Mesendoderm (in vitro differentiated cells): ENCODE results near the gene RARRES1. TPM values are rescaled to one million over a fixed set of nuclear protein-coding genes. Genes with fewer than 3 reads are reported as not detected.

Experiments used
- DNase-seq: peaks from one replicate; pipeline ENCODE4 v3.0.0; 2013
- H2AK5ac ChIP-seq: 2 replicates; pipeline ENCODE4 v1.6.1; 2013; ENCODE audit warnings: low read length, inconsistent platforms
- H2BK120ac ChIP-seq: 2 replicates; pipeline ENCODE4 v1.6.1; 2013; ENCODE audit warnings: low read depth, mild to moderate bottlenecking, low read length, moderate library complexity, mixed read lengths
- H2BK15ac ChIP-seq: replicated peaks from 2 replicates; pipeline ENCODE4 v1.6.1; 2013; ENCODE audit warnings: low read depth, mild to moderate bottlenecking, moderate library complexity
- H2BK5ac ChIP-seq: 2 replicates; pipeline ENCODE4 v1.6.1; 2013; ENCODE audit warnings: low read length, inconsistent platforms
- H3K18ac ChIP-seq: 2 replicates; pipeline ENCODE4 v1.6.1; 2013; ENCODE audit warnings: mild to moderate bottlenecking, low read length, mixed read lengths
- H3K23ac ChIP-seq: one replicate; pipeline ENCODE4 v1.6.1; 2013; ENCODE audit warnings: low read length
- H3K27ac ChIP-seq: 2 replicates; pipeline ENCODE4 v1.5.1; 2013; ENCODE audit warnings: low read depth, mild to moderate bottlenecking, inconsistent platforms, low read length, moderate library complexity
- H3K27me3 ChIP-seq: 2 replicates; pipeline ENCODE4 v1.6.1; 2013; ENCODE audit warnings: low read length, control low read depth, mild to moderate bottlenecking, inconsistent platforms; ENCODE audit not compliant: insufficient read depth, poor library complexity
- H3K36me3 ChIP-seq: 2 replicates; pipeline ENCODE4 v1.6.1; 2013; ENCODE audit warnings: low read length, inconsistent platforms; ENCODE audit not compliant: control insufficient read depth, insufficient read depth
- H3K4ac ChIP-seq: one replicate; pipeline ENCODE4 v1.6.1; 2013; ENCODE audit warnings: low read depth, mild to moderate bottlenecking, low read length, moderate library complexity
- H3K4me1 ChIP-seq: 2 replicates; pipeline ENCODE4 v1.6.1; 2013; ENCODE audit warnings: low read depth, low read length, inconsistent platforms; ENCODE audit not compliant: control insufficient read depth
- H3K4me2 ChIP-seq: 2 replicates; pipeline ENCODE4 v1.6.1; 2013; ENCODE audit warnings: low read length
- H3K4me3 ChIP-seq: 2 replicates; pipeline ENCODE4 v1.5.1; 2013; ENCODE audit warnings: mild to moderate bottlenecking, low read length
- H3K56ac ChIP-seq: one replicate; pipeline ENCODE4 v1.6.1; 2013; ENCODE audit warnings: low read length
- H3K79me1 ChIP-seq: 2 replicates; pipeline ENCODE4 v1.6.1; 2013; ENCODE audit warnings: low read length, inconsistent platforms
- H3K79me2 ChIP-seq: 2 replicates; pipeline ENCODE4 v1.6.1; 2013; ENCODE audit warnings: mild to moderate bottlenecking, low read length; ENCODE audit not compliant: control insufficient read depth, insufficient read depth
- H3K9ac ChIP-seq: 2 replicates; pipeline ENCODE4 v1.6.1; 2013; ENCODE audit warnings: low read length, inconsistent platforms
- H4K5ac ChIP-seq: one replicate; pipeline ENCODE4 v1.6.1; 2013; ENCODE audit warnings: low read length
- H4K8ac ChIP-seq: one replicate; pipeline ENCODE4 v1.6.1; 2013; ENCODE audit warnings: low read depth, mild to moderate bottlenecking, control low read depth, low read length, moderate library complexity
- WGBS: extraction: QIAGEN DNeasy Blood & Tissue Kit; methylation state at CpG from one replicate; pipeline ENCODE4 v1.1.7; 2013; ENCODE audit warnings: low lambda C conversion rate, missing lambda C conversion rate; ENCODE audit not compliant: insufficient coverage; ENCODE audit errors: extremely low coverage; 5-methylcytosine and 5-hydroxymethylcytosine counted together
- polyA plus RNA-seq, 2 experiments: library from polyadenylated mRNA; stranded (reverse); fragments of 200-250 nt; gene quantifications; one replicate each; pipeline ENCODE4 v1.2.3, GENCODE V29; 2013

RARRES1 gene, protein sequence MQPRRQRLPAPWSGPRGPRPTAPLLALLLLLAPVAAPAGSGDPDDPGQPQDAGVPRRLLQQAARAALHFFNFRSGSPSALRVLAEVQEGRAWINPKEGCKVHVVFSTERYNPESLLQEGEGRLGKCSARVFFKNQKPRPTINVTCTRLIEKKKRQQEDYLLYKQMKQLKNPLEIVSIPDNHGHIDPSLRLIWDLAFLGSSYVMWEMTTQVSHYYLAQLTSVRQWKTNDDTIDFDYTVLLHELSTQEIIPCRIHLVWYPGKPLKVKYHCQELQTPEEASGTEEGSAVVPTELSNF
- polyA plus RNA-seq (2013, experiment 1 of 2) = 0.08 TPM
- 0.34 TPM for polyA plus RNA-seq (2013, experiment 2 of 2)

DNA sequence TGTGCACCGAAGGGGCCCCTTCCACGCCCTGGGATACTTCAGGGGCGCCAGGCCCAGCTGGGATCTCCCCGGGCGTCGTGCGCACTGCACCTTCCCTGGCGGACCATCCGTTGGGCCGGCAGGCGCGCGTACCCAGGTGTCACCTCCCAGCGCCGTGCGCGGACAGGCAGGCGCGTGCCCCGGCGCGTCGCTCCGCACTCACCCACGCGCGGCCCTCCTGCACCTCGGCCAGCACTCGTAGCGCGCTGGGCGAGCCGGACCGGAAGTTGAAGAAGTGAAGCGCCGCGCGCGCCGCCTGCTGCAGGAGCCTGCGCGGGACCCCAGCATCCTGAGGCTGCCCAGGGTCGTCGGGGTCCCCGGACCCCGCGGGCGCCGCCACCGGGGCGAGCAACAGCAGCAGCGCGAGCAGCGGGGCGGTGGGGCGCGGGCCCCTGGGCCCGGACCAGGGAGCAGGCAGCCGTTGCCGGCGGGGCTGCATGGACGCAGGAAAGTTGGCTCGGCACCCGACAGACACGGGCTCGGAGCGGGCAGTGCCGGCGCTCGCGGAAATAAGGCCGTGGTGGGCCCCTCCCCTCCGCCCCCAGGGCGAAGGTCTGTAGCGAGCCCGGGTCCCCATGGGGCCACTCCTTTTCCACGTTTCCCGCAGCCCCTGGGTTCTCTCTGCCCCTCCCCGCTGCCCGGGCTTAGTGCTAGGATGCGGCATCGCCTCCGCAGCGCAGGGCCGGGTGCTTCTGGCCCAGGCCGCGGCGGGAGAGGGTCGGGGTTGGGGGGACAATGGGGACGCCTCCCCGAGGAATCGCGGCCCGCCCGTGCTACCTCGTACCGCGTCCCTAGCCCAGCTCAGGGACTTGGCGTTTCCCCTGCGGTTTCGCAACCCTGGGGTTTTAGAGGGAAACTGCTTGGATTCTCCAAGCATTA is at the start of gene RARRES1:
Gene RARRES1, minus strand, starts transcription at position 520 of the 918 bp plus-strand sequence. Its CDS starts 42 bp downstream, at position 478.
- Histone ChIP-seq H3K18ac (peak within 1 kb of the TSS; percentile 30), H3K4ac (no peak within 1 kb of the TSS), H3K36me3 (no peaks in the 10 kb centered on the region), H3K79me1 (no peaks in the 10 kb centered on the region), H3K79me2 (no peaks in the 10 kb centered on the region), H3K56ac (peak within 1 kb of the TSS; percentile 86), H3K4me1 (peaks cover 2% of the 10 kb centered on the region), H2BK15ac (no peak within 1 kb of the TSS), H2BK5ac (no peak within 1 kb of the TSS), H2AK5ac (no peak within 1 kb of the TSS), H3K27me3 (no peaks in the 10 kb centered on the region), H3K9ac (peak within 1 kb of the TSS; percentile 72), H4K8ac (no peak within 1 kb of the TSS), H3K27ac (no peak within 1 kb of the TSS), H3K4me2 (peak within 1 kb of the TSS; percentile 45), H4K5ac (no peak within 1 kb of the TSS), H2BK120ac (no peak within 1 kb of the TSS), H3K4me3 (peak within 1 kb of the TSS; percentile 24), H3K23ac (no peak within 1 kb of the TSS)
- WGBS = no CpG with 5 or more reads among the region's 101 CpGs
- DNase-seq = peak; percentile 43

DNA sequence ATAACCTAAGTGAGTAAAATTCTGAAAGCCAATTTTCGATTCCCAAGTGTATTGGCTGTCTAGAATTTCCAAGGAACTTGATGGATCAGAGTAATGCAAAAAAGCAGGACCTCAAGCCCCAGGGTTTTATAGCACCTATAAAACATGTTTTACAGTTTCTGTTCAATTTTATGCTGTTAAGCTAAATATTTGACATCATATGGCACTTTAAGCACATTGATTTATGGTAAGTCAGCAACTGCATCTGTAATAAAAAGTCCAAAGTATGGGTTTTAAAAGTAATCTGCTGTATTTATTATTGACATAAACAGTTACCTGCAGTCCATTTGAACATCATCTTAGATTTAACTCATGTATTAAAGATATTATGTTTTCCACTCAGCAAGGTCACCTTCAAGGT is 49.6 kb upstream of the RARRES1 start:
- Histone ChIP-seq H3K36me3 (no peaks in the 10 kb centered on the region), H2AK5ac (no peak overlapping the region), H3K79me1 (no peaks in the 10 kb centered on the region), H3K4ac (no peak overlapping the region), H3K79me2 (no peaks in the 10 kb centered on the region), H3K4me1 (no peaks in the 10 kb centered on the region), H3K56ac (no peak overlapping the region), H3K18ac (no peak overlapping the region), H2BK120ac (no peak overlapping the region), H4K8ac (no peak overlapping the region), H3K4me2 (no peak overlapping the region), H3K4me3 (no peak overlapping the region), H3K27ac (no peak overlapping the region), H3K23ac (no peak overlapping the region), H2BK5ac (no peak overlapping the region), H3K27me3 (no peaks in the 10 kb centered on the region), H4K5ac (no peak overlapping the region), H3K9ac (no peak overlapping the region), H2BK15ac (no peak overlapping the region)
- WGBS = no CpG with 5 or more reads among the region's 1 CpG
- DNase-seq = no peak

DNA sequence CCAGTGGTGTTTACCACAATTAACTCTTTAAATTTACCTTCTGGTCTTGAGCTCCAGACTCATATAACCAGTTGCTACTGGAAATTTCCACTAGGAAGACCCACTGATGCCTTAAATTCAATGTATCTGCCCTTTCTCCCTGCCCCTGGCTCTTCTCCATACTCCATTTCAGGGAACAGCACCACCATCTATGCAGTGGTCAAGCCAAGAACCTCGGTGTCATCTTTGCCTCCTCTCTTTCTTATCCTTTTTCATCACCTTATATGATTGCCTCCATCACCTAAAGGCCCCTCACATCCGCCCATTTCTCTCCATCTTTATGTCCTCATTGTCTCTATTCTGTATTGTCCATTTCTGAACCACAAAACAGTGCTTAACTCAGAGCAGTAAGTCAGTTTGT is 48.9 kb upstream of the RARRES1 start:
- Histone ChIP-seq H4K5ac (no peak overlapping the region), H3K56ac (no peak overlapping the region), H3K4me1 (no peaks in the 10 kb centered on the region), H3K23ac (no peak overlapping the region), H3K27ac (no peak overlapping the region), H3K18ac (no peak overlapping the region), H3K4me2 (no peak overlapping the region), H2BK120ac (no peak overlapping the region), H3K79me2 (no peaks in the 10 kb centered on the region), H3K36me3 (no peaks in the 10 kb centered on the region), H4K8ac (no peak overlapping the region), H3K27me3 (no peaks in the 10 kb centered on the region), H3K4ac (no peak overlapping the region), H3K79me1 (no peaks in the 10 kb centered on the region), H2BK15ac (no peak overlapping the region), H2BK5ac (no peak overlapping the region), H3K9ac (no peak overlapping the region), H3K4me3 (no peak overlapping the region), H2AK5ac (no peak overlapping the region)
- no peak for DNase-seq
- WGBS = no CpG with 5 or more reads among the region's 2 CpGs

DNA sequence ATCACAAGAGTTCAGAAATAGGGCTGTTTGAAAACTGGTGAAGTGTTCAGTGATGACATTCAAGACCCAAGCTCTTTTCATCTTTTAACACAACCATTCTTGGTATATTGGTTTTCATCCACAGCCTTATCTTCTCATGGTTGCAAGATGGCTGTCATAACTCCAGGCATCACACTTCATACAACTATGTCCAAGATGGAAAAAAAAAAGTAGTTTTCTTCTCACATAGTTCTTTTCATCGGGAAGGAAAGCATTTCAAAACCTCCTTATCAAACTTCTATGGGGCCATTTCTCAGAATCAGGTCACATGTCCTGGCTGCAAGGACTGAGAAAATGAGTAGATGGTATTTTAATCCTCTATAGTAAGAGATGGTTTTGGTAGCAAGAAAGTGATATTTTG is 48.5 kb upstream of the RARRES1 start:
- Histone ChIP-seq H4K5ac (no peak overlapping the region), H3K4ac (no peak overlapping the region), H2BK15ac (no peak overlapping the region), H3K56ac (no peak overlapping the region), H3K9ac (no peak overlapping the region), H3K18ac (no peak overlapping the region), H3K27ac (no peak overlapping the region), H3K27me3 (no peaks in the 10 kb centered on the region), H3K4me2 (no peak overlapping the region), H3K23ac (no peak overlapping the region), H3K36me3 (no peaks in the 10 kb centered on the region), H3K79me2 (no peaks in the 10 kb centered on the region), H2AK5ac (no peak overlapping the region), H3K79me1 (no peaks in the 10 kb centered on the region), H3K4me1 (no peaks in the 10 kb centered on the region), H3K4me3 (no peak overlapping the region), H4K8ac (no peak overlapping the region), H2BK120ac (no peak overlapping the region), H2BK5ac (no peak overlapping the region)
- no peak for DNase-seq
- WGBS = no CpG with 5 or more reads among the region's 1 CpG

DNA sequence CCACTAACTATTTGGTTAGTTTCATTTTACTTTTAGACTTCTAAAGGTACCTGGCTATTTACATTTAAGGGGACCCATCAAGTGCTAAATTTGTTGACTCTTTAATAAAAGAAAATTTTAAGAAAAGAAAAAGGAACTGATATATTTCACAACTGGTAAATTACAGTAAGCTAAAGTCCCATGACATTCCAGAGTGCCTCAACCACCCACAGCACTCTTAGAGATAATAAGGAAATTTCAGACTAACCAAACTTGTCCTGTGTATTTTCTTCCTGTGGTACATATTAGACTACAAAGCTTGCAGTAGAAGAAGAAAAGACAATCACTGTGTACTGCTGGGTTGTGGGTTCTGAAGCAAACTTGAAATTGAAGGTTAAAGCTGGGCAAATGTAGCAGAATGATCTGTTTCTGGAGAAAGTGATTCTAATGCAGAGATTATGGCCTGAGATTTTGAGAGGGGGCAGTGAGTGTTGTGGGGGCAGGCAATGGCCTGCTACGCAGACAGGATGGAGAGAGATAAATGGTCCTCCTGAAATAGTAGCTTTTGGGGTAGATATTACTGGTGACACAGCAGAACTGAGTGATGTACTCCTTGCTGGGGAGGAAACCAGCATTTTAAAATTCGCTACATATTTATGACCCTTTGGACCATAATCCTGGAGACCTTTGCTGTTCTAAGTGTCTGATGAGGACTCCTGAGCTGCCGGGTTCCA is 45.1 kb upstream of the RARRES1 start:
- WGBS = no CpG with 5 or more reads among the region's 3 CpGs
- H3K27ac ChIP-seq = no peak overlapping the region

More for the DNA sequence above, 45.1 kb upstream of the RARRES1 start:
- Histone ChIP-seq H3K23ac (no peak overlapping the region), H3K79me2 (no peaks in the 10 kb centered on the region), H3K4me3 (no peak overlapping the region), H4K8ac (no peak overlapping the region), H2BK5ac (no peak overlapping the region), H3K36me3 (no peaks in the 10 kb centered on the region), H3K4me2 (no peak overlapping the region), H3K18ac (no peak overlapping the region), H3K4ac (no peak overlapping the region), H3K79me1 (no peaks in the 10 kb centered on the region), H3K56ac (no peak overlapping the region), H2BK15ac (no peak overlapping the region), H3K27me3 (no peaks in the 10 kb centered on the region), H3K4me1 (no peaks in the 10 kb centered on the region), H2AK5ac (no peak overlapping the region), H3K9ac (no peak overlapping the region), H4K5ac (no peak overlapping the region), H2BK120ac (no peak overlapping the region)
- no peak for DNase-seq
